ENCODE measurements around the gene NOC2L.

DNA sequence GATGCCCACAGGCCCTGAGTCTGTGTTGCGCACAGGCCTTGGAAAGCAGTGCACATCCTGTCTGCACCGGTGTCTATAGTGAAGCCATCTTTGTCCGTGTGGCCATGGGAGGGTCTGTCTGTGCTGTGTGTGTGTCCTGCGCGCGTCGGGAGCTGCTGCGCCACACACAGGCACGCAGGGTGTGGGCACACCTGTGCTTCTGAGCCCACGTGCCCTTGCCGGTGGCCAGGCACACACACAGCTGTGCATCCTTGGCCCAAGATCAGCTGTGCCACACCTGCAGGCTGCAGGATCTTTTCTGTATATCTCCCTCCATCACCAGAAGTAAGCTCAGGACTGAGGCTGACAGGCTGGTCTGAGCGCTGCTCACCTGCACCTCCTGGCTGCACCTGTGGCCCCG lies 38.5 kb downstream of the NOC2L start:
- TF ChIP-seq POLR2A (IDR thresholded peaks at IDR 0.05; ENCODE audit: low read depth) (no peak), CTCF (IDR thresholded peaks at IDR 0.05) (no peak), POLR2AphosphoS5 (IDR thresholded peaks at IDR 0.05) (no peak)

Data from esophagus muscularis mucosa (tissue), 3 donors.